Stimulated activated CD8-positive, alpha-beta memory T cell treated with anti-CD3 and anti-CD28 coated beads, Interleukin-7, amount 100 ng/mL, for 48 hours (primary cell): ENCODE measurements around the gene GNG3.

Experiments used
- DNase-seq, 2 donors: peaks; one replicate each; pipeline ENCODE4 v3.0.0-alpha.2; 2020; ENCODE audit warnings: low read depth in 1 of 2; ENCODE audit errors: extremely low read depth in 1 of 2

The GNG3 gene

GRCh38 chr11:62753736-62754603, 46.5 kb downstream of the GNG3 start, which contains the start of gene ZBTB3:
TSS of gene ZBTB3 (minus strand) at chr11:62754160. CDS start at chr11:62753664, 496 bp downstream.
- peak; percentile 90 to 97 for DNase-seq

GRCh38 chr11:62755086-62755615, 47.7 kb downstream of the GNG3 start:
- no peak for DNase-seq

GRCh38 chr11:62757846-62758788, 50.6 kb downstream of the GNG3 start:
- DNase-seq = no peak
